ENCODE results near the gene UNC5B. TPM values are rescaled to one million over a fixed set of nuclear protein-coding genes. Genes with fewer than 3 reads are reported as not detected.
A peak's percentile ranks its signal among the peaks of the same experiment; 100 is the strongest.

UNC5B gene
- total RNA-seq, 1 experiment from 2014 or later = 80.5 TPM

DNA sequence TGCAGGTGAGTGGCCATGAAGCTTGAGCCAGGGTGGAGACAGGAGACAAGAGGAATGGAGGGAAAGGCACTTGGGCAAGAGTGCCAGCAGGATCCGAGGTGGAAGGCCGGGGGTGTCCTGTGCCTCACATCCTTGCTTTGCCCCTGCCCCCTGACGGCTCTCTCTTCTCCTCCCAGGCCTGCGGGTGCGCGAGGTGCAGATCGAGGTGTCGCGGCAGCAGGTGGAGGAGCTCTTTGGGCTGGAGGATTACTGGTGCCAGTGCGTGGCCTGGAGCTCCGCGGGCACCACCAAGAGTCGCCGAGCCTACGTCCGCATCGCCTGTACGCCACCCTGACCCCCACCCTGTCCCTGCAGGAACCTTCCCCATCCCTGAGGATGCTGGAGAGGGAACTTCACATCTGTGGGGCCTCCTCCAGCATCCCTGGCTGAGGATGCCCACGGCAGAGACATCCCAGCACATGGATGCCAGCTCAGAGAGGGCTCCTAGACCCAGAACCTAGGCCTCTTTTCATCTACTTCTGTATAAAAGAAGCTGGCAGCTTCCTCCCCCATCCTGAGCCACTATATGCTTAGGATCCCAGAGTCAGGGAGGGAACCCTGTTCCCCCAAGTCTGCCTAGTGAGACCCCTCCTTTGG lies 72.3 kb downstream of the UNC5B start:
- Mint-ChIP-seq H3K36me3 (ENCODE audit: insufficient read depth, unreplicated experiment) (peaks cover 62% of the 10 kb centered on the region), H3K4me3 (ENCODE audit: unreplicated experiment) (no peak overlapping the region), H3K9me3 (ENCODE audit: unreplicated experiment) (no peaks in the 10 kb centered on the region), H3K27me3 (ENCODE audit: insufficient read depth, unreplicated experiment) (no peaks in the 10 kb centered on the region), H3K4me1 (ENCODE audit: insufficient read depth, unreplicated experiment) (no peaks in the 10 kb centered on the region), H3K27ac (ENCODE audit: low read depth, unreplicated experiment) (no peak overlapping the region)
- intact Hi-C loops (cut with micrococcal nuclease) = loop anchor here (1.0 kb wide), 3 partner anchors 71 to 359 kb away; no protein-coding TSS in a partner anchor
- BruUV-seq (replicated peaks) = no TSS peak
- CTCF ChIA-PET = interaction anchor here (0.6 to 4.6 kb wide), 28 partner anchors 9 to 942 kb away, joined by 3 to 45 read pairs (median 4); partner anchors contain the start of gene UNC5B
- TF ChIP-seq, protein P1, sequence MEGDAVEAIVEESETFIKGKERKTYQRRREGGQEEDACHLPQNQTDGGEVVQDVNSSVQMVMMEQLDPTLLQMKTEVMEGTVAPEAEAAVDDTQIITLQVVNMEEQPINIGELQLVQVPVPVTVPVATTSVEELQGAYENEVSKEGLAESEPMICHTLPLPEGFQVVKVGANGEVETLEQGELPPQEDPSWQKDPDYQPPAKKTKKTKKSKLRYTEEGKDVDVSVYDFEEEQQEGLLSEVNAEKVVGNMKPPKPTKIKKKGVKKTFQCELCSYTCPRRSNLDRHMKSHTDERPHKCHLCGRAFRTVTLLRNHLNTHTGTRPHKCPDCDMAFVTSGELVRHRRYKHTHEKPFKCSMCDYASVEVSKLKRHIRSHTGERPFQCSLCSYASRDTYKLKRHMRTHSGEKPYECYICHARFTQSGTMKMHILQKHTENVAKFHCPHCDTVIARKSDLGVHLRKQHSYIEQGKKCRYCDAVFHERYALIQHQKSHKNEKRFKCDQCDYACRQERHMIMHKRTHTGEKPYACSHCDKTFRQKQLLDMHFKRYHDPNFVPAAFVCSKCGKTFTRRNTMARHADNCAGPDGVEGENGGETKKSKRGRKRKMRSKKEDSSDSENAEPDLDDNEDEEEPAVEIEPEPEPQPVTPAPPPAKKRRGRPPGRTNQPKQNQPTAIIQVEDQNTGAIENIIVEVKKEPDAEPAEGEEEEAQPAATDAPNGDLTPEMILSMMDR (IDR thresholded peaks at IDR 0.05; ENCODE audit: unreplicated experiment) = no peak
- DNase-seq (ENCODE audit: unreplicated experiment) = no peak
- POLR2A ChIA-PET = no interaction called here

DNA sequence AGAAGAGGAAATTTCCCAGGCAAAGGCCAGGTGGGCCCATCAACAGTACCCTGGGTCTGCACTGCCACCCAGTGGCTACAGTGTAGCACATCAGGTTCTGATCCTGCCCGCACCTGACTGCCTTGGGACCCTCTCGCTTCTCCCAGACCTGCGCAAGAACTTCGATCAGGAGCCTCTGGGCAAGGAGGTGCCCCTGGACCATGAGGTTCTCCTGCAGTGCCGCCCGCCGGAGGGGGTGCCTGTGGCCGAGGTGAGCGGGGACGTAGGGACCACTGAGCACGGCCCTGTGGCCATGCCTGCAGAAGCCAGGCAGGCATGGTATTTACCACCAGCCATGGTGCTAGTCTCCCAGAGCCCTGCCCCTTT lies 72.8 kb downstream of the UNC5B start:
- H3K27me3 Mint-ChIP-seq (ENCODE audit: insufficient read depth, unreplicated experiment) = no peaks in the 10 kb centered on the region
- DNase-seq (ENCODE audit: unreplicated experiment) = peak; percentile 55
- POLR2A ChIA-PET = no interaction called here
- H3K4me3 Mint-ChIP-seq (ENCODE audit: unreplicated experiment) = no peak overlapping the region
- no peak overlapping the region for H3K27ac Mint-ChIP-seq (ENCODE audit: low read depth, unreplicated experiment)
- BruUV-seq (replicated peaks) = no TSS peak
- no peaks in the 10 kb centered on the region for H3K4me1 Mint-ChIP-seq (ENCODE audit: insufficient read depth, unreplicated experiment)
- CTCF ChIA-PET = interaction anchor here (0.6 to 4.6 kb wide), 29 partner anchors 8 to 465 kb away, joined by 3 to 45 read pairs (median 4); no protein-coding TSS in a partner anchor
- H3K9me3 Mint-ChIP-seq (ENCODE audit: unreplicated experiment) = no peaks in the 10 kb centered on the region
- H3K36me3 Mint-ChIP-seq (ENCODE audit: insufficient read depth, unreplicated experiment) = peaks cover 63% of the 10 kb centered on the region
- TF ChIP-seq, protein P1 (IDR thresholded peaks at IDR 0.05; ENCODE audit: unreplicated experiment) = peak; percentile 71
- intact Hi-C loops (cut with micrococcal nuclease) = loop anchor here (1.0 kb wide), 3 partner anchors 72 to 360 kb away; no protein-coding TSS in a partner anchor

DNA sequence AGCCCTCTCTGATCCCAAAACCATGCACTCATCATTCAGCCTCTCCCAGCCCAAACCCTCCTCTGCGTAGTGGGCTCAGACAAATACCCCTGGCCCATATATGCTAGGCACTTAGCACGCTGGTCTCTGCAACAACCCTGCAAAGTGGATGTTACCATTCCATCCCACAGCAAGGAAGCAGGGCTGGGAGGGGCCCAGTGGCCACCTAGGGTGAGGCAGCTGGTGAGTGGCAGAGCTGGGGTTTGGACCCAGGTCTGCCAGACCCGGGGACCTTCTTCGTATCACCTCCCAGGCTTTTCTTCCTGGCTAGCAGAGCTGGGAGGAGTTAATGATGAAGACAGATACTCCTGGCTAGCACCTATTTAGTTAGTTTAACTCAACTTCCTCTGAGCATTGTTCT lies 73.6 kb downstream of the UNC5B start:
- Mint-ChIP-seq H3K4me3 (ENCODE audit: unreplicated experiment) (no peak overlapping the region), H3K27me3 (ENCODE audit: insufficient read depth, unreplicated experiment) (no peaks in the 10 kb centered on the region), H3K9me3 (ENCODE audit: unreplicated experiment) (no peaks in the 10 kb centered on the region), H3K4me1 (ENCODE audit: insufficient read depth, unreplicated experiment) (no peaks in the 10 kb centered on the region), H3K36me3 (ENCODE audit: insufficient read depth, unreplicated experiment) (peaks cover 63% of the 10 kb centered on the region), H3K27ac (ENCODE audit: low read depth, unreplicated experiment) (no peak overlapping the region)
- TF ChIP-seq, protein P1 (IDR thresholded peaks at IDR 0.05; ENCODE audit: unreplicated experiment) = no peak
- no TSS peak for BruUV-seq (replicated peaks)
- POLR2A ChIA-PET = no interaction called here
- intact Hi-C loops (cut with micrococcal nuclease) = loop anchor here (1.0 kb wide), 3 partner anchors 73 to 361 kb away; no protein-coding TSS in a partner anchor
- CTCF ChIA-PET = interaction anchor here (0.6 to 4.6 kb wide), 19 partner anchors 9 to 382 kb away, joined by 3 to 45 read pairs (median 4); no protein-coding TSS in a partner anchor
- DNase-seq (ENCODE audit: unreplicated experiment) = no peak

DNA sequence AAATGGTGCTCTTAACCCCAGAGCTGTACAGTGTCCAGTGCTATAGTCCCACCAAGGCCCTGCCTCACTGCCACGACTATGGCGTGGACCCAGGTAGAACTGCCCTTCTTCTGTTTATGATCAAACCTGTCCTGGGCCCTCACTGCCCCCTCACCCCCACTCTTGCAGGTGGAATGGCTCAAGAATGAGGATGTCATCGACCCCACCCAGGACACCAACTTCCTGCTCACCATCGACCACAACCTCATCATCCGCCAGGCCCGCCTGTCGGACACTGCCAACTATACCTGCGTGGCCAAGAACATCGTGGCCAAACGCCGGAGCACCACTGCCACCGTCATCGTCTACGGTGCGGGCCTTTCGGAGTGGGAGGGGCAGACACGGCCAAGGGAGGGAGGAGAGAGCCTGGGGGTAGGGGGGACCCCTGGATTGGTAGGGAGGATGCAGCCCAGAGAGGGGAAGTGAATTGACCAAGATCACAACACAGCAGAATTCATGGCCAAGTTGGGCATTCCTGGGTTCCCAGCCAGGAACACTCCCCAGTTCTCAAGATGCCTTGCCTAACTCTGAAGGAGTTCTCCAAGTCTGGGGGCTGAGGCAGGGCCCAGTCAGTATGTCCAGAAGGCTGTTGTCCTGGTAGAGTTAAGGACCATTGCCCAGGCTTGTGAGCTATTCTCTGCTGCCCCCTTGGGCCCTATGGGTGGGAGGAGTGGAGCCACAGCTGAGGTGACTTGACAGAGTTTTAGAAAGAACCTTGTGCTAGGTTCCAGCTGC lies 74.3 kb downstream of the UNC5B start:
- CTCF ChIA-PET = interaction anchor here (0.7 to 4.6 kb wide), 8 partner anchors 11 to 383 kb away, joined by 3 to 45 read pairs (median 5); no protein-coding TSS in a partner anchor
- no TSS peak for BruUV-seq (replicated peaks)
- Mint-ChIP-seq H3K36me3 (ENCODE audit: insufficient read depth, unreplicated experiment) (peaks cover 56% of the 10 kb centered on the region), H3K27me3 (ENCODE audit: insufficient read depth, unreplicated experiment) (no peaks in the 10 kb centered on the region), H3K4me1 (ENCODE audit: insufficient read depth, unreplicated experiment) (no peaks in the 10 kb centered on the region), H3K27ac (ENCODE audit: low read depth, unreplicated experiment) (no peak overlapping the region), H3K9me3 (ENCODE audit: unreplicated experiment) (no peaks in the 10 kb centered on the region), H3K4me3 (ENCODE audit: unreplicated experiment) (no peak overlapping the region)
- TF ChIP-seq, protein P1 (IDR thresholded peaks at IDR 0.05; ENCODE audit: unreplicated experiment) = no peak
- POLR2A ChIA-PET = interaction anchor here (0.6 kb wide), 1 partner anchor 10 kb away, joined by 4 read pairs; no protein-coding TSS in a partner anchor
- intact Hi-C loops (cut with micrococcal nuclease) = no loop called here
- no peak for DNase-seq (ENCODE audit: unreplicated experiment)

Measured in MCF 10A (cell line).